ENCODE measurements around the gene INSL4. TPM values are rescaled to one million over a fixed set of nuclear protein-coding genes. Genes with fewer than 3 reads are reported as not detected.

Gene INSL4
- total RNA-seq, 2 experiments from 2014 or later, result not detected

GRCh38 chr9:5269249-5269715, 38.1 kb downstream of the INSL4 start:
- no peak for DNase-seq (ENCODE audit: low spot score)
- intact Hi-C loops (cut with micrococcal nuclease; ENCODE audit: unreplicated experiment), result loop anchor here (10.0 kb wide), 1 partner anchor 504 kb away; no protein-coding TSS in a partner anchor
- ChIA-PET CTCF (ENCODE audit: unreplicated experiment) (no interaction called here), POLR2A (interaction anchor here (0.6 to 1.2 kb wide), 7 partner anchors 8 to 632 kb away, joined by 3 to 5 read pairs (median 3); no protein-coding TSS in a partner anchor)
- Histone ChIP-seq H3K9me3 (ENCODE audit: low read length) (no peaks in the 10 kb centered on the region), H2AFZ (ENCODE audit: low read length) (no peak overlapping the region), H3K9me2 (ENCODE audit: insufficient read depth, low read length) (no peaks in the 10 kb centered on the region), H3K4me2 (ENCODE audit: low read length) (no peak overlapping the region), H3K4me1 (ENCODE audit: insufficient read depth, low read length, poor library complexity, severe bottlenecking) (no peaks in the 10 kb centered on the region), H3K27ac (ENCODE audit: low read depth, low read length, poor library complexity, severe bottlenecking) (no peak overlapping the region), H3K36me3 (ENCODE audit: insufficient read depth, low read length) (no peaks in the 10 kb centered on the region), H3K79me2 (ENCODE audit: insufficient read depth, low read depth, low read length) (no peaks in the 10 kb centered on the region), H3K4me3 (ENCODE audit: low read depth, low read length, poor library complexity, severe bottlenecking) (no peak overlapping the region), H4K20me1 (ENCODE audit: insufficient read depth, low read length) (no peaks in the 10 kb centered on the region)
- BruUV-seq (replicated peaks), result no TSS peak
- TF ChIP-seq EZH2phosphoT487 (IDR thresholded peaks at IDR 0.05; ENCODE audit: borderline replicate concordance, low read depth, low read length), result no peak

GRCh38 chr9:5274770-5275169, 43.6 kb downstream of the INSL4 start:
- Histone ChIP-seq H3K27ac (ENCODE audit: low read depth, low read length, poor library complexity, severe bottlenecking) (no peak overlapping the region), H3K36me3 (ENCODE audit: insufficient read depth, low read length) (no peaks in the 10 kb centered on the region), H3K4me1 (ENCODE audit: insufficient read depth, low read length, poor library complexity, severe bottlenecking) (no peaks in the 10 kb centered on the region), H3K79me2 (ENCODE audit: insufficient read depth, low read depth, low read length) (no peaks in the 10 kb centered on the region), H4K20me1 (ENCODE audit: insufficient read depth, low read length) (no peaks in the 10 kb centered on the region), H3K9me2 (ENCODE audit: insufficient read depth, low read length) (no peaks in the 10 kb centered on the region), H3K4me2 (ENCODE audit: low read length) (no peak overlapping the region), H2AFZ (ENCODE audit: low read length) (no peak overlapping the region), H3K4me3 (ENCODE audit: low read depth, low read length, poor library complexity, severe bottlenecking) (no peak overlapping the region), H3K9me3 (ENCODE audit: low read length) (no peaks in the 10 kb centered on the region)
- intact Hi-C loops (cut with micrococcal nuclease; ENCODE audit: unreplicated experiment), result no loop called here
- CTCF ChIA-PET (ENCODE audit: unreplicated experiment), result no interaction called here
- DNase-seq (ENCODE audit: low spot score), result no peak
- no TSS peak for BruUV-seq (replicated peaks)
- TF ChIP-seq EZH2phosphoT487 (IDR thresholded peaks at IDR 0.05; ENCODE audit: borderline replicate concordance, low read depth, low read length) (no peak), CTCF (conservative IDR thresholded peaks at IDR 0.05; ENCODE audit: low read length) (no peak)
- POLR2A ChIA-PET, result interaction anchor here (0.6 to 0.7 kb wide), 3 partner anchors 354 to 579 kb away, joined by 3 read pairs; no protein-coding TSS in a partner anchor

GRCh38 chr9:5278486-5278885, 47.3 kb downstream of the INSL4 start:
- Histone ChIP-seq H3K4me3 (ENCODE audit: low read depth, low read length, poor library complexity, severe bottlenecking) (no peak overlapping the region), H3K79me2 (ENCODE audit: insufficient read depth, low read depth, low read length) (no peaks in the 10 kb centered on the region), H2AFZ (ENCODE audit: low read length) (no peak overlapping the region), H4K20me1 (ENCODE audit: insufficient read depth, low read length) (no peaks in the 10 kb centered on the region), H3K4me1 (ENCODE audit: insufficient read depth, low read length, poor library complexity, severe bottlenecking) (no peaks in the 10 kb centered on the region), H3K27ac (ENCODE audit: low read depth, low read length, poor library complexity, severe bottlenecking) (no peak overlapping the region), H3K36me3 (ENCODE audit: insufficient read depth, low read length) (no peaks in the 10 kb centered on the region), H3K9me2 (ENCODE audit: insufficient read depth, low read length) (no peaks in the 10 kb centered on the region), H3K4me2 (ENCODE audit: low read length) (no peak overlapping the region), H3K9me3 (ENCODE audit: low read length) (no peaks in the 10 kb centered on the region)
- intact Hi-C loops (cut with micrococcal nuclease; ENCODE audit: unreplicated experiment), result no loop called here
- DNase-seq (ENCODE audit: low spot score), result peak; percentile 31
- no peak for TF ChIP-seq EZH2phosphoT487 (IDR thresholded peaks at IDR 0.05; ENCODE audit: borderline replicate concordance, low read depth, low read length)
- TF ChIP-seq CTCF (conservative IDR thresholded peaks at IDR 0.05; ENCODE audit: low read length), result no peak
- POLR2A ChIA-PET, result interaction anchor here (0.7 kb wide), 1 partner anchor 383 kb away, joined by 3 read pairs; no protein-coding TSS in a partner anchor
- no TSS peak for BruUV-seq (replicated peaks)
- CTCF ChIA-PET (ENCODE audit: unreplicated experiment), result no interaction called here

Small RNAs within 50 kb of the gene (small RNA-seq; reads per million reads assigned to genes)
- gene AL133547.1, result not detected

Other genes starting within 250 kb of the INSL4 start
- 3.7 and 4.4 TPM in 2 replicates for gene JAK2, start 246.1 kb upstream of the INSL4 start, total RNA-seq (2014; rRNA removed; shearing (Covaris generic))
- gene JAK2, start 246.1 kb upstream of the INSL4 start, total RNA-seq (2022), result 11.4 and 12.5 TPM in 2 replicates
- gene INSL6, start 45.8 kb upstream of the INSL4 start, total RNA-seq (2014; rRNA removed; shearing (Covaris generic)), result not detected in 2 replicates
- gene INSL6, start 45.8 kb upstream of the INSL4 start, total RNA-seq (2022), result not detected in 2 replicates
- 1.7 TPM in 1 of 2 replicates, not detected in the other for gene RLN2, start 73.3 kb downstream of the INSL4 start, total RNA-seq (2014; rRNA removed; shearing (Covaris generic))
- 3.8 and 4.4 TPM in 2 replicates for gene RLN2, start 73.3 kb downstream of the INSL4 start, total RNA-seq (2022)
- gene RLN1, start 108.5 kb downstream of the INSL4 start, total RNA-seq (2014; rRNA removed; shearing (Covaris generic)), result 0.67 and 1.2 TPM in 2 replicates
- 2.3 and 2.6 TPM in 2 replicates for gene RLN1, start 108.5 kb downstream of the INSL4 start, total RNA-seq (2022)
- gene PLGRKT, start 206.5 kb downstream of the INSL4 start, total RNA-seq (2014; rRNA removed; shearing (Covaris generic)), result 7.9 and 10.4 TPM in 2 replicates
- gene PLGRKT, start 206.5 kb downstream of the INSL4 start, total RNA-seq (2022), result 26.1 and 26.2 TPM in 2 replicates
- 0.57 and 4.3 TPM in 2 replicates for gene CD274, start 219.1 kb downstream of the INSL4 start, total RNA-seq (2014; rRNA removed; shearing (Covaris generic))
- 0.15 and 1.2 TPM in 2 replicates for gene CD274, start 219.1 kb downstream of the INSL4 start, total RNA-seq (2022)